Activated CD4-positive, CD25-positive, alpha-beta regulatory T cell treated with anti-CD3 and anti-CD28 coated beads, Interleukin-2, amount 50 U/mL, for 16 hours (primary cell): Measurements from ENCODE around the gene SPTBN1.

Source experiments
- DNase-seq: peaks from one replicate; pipeline ENCODE4 v3.0.0-alpha.2; 2020; ENCODE audit warnings: low read depth, low spot score

Gene SPTBN1

GRCh38 chr2:54573537-54573919, 117.4 kb downstream of the SPTBN1 start:
- DNase-seq: no peak

DNA sequence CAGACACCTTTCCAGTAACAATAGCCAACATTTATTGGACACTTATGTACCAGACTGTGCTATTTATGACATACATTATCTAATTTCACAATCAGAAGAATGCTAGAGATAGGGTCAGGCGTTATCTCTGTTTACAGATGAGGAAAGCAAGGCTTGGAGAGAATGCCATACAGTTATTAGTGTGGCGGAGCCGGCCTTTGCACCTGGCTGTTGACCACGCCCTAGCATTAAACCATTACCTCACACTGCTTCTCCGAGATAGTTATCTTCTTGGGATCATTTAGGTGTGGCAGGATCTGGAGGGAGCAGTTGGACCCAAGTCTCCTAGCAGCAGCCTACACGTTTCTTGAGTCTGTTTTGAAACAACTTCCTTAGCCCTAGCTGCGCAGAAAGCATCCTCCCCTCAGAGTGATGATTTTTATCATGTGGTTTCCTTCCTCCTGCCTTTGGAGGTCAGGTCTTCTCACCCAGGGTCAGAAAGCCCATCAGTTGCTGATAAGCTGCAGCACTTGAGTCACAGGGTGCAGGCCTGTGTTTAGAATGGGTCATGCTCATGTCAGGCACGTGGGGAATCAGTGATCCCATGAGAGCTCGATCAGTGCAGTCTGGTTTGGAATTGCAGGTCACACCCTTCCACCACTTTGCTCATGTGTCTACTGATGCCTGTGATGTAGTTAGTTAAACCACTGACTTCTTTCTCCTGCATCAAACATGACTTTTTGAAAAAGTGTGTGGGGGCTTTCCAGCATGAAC, 118.2 kb downstream of the SPTBN1 start:
- no peak for DNase-seq

DNA sequence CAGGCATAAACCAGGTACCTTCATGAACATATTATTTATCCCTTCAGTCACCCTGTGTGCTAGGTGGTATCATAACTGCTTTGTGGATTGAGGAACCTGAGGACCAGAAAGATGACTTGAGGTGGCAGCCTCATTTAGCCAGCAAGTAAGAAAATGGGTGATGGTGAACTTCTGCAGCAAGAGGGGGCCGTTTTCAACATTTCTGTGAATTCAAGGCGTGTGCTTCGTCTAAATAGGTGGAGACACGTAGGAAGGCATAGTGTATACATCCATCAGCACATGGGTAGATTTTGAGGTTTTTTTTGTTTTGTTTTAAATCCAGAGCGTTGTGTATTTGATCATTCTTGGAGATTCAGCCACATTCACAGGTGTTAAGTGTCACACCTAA, 118.7 kb downstream of the SPTBN1 start:
- DNase-seq: no peak

- DNase-seq: no peak
Observed at GRCh38 chr2:54575379-54575888, 119.3 kb downstream of the SPTBN1 start.

- DNase-seq: no peak
Observed at GRCh38 chr2:54577035-54577434, 120.9 kb downstream of the SPTBN1 start.

- DNase-seq: no peak
Observed at GRCh38 chr2:54577944-54578647, 122.0 kb downstream of the SPTBN1 start.

DNA sequence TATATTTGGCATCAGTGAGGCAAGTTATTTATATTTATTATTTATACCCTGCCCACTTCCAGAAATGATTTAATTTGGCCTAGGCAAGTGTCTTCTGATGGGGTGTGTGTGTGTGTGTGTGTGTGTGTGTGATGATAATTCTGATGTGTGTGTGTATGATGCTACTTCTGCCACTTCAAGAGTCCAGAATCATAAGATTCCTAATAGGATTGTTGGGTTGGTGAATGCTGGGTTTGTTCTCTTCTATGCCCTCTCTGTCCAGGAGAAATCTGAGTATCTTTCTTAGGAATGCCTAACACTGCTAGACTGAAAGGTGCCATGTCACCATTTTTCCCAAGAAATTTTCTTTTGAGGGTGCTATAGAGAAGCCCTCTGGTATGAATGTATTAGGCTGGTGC, 122.5 kb downstream of the SPTBN1 start:
- DNase-seq: no peak

- DNase-seq: no peak
Observed at GRCh38 chr2:54579061-54579681, 123.0 kb downstream of the SPTBN1 start.

DNA sequence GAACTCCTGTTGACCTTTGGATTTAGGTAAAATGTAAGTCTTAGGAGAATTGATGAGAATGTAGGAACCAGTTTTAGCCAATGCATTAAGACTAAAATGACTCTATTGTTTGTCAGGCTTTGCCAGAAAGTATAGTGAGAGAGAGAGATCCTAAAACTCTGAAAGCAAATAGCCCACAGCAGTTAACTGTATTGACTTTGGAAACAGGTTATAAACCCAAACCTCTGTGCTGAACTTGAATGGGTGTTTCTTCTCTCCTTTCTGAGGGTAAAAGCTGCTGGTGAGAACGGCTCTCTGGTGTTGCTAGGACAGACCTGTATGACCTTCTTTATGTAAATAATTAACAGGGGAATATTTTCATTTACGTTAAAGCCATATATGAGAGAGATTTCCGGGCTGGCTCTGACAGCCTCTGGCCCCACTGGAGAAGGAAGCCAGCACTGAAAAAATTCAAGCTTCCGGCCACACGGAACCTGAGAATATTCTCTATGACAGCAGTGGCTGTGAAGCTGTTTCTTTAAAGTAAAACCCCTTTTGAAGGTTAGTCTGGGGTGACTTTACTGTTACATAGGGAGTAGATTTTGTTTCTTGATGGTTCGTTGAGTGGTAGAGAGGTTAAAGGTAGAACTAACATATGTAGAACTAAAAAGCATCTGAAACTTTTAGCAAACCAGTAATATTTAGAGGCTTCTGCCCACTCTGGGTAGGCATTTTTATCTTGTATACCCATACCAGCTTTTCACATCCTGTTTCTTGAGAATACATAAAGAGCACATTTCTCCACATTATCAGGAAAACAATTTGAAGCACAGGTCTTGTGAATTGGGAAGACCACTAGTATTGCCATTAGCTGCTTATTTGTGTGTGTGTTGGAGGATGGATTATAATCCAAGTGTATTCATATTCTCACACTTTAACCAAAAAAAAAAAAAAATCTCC, 123.8 kb downstream of the SPTBN1 start:
- DNase-seq: no peak

DNA sequence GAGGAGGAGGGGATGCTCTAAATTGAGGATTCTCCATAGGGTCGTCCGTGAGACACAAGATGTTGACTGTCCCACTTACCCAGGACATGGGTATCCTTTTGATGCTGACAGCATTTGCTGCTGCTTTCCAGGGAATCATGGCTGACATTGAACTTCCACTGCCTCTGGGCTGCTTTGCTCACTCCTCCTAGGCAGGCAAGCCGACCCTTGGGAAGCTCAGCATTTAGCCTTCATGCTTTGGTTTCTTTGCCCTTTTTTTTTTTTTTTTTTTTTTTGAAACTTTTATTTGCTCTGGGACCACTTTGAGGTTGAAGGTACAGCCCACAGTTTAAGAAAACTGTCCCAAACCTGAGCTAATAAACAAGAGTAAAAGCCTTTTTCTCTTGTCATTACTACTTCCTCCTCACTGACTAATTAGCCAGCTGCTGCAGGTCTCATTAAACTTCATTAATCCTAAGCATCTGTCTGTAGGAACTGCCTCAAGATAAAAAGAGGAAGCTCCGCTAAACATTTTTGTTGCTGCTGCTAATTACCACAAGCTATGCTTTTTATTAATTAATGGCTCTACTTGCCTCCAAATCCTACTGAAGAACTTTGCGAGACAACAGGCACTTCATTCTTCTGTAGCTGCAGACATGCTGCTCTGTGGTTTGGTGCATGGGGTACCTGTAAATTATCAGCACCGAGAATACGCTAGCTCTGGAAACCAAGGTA, 125.4 kb downstream of the SPTBN1 start:
- DNase-seq: no peak

GRCh38 chr2:54582987-54583386, 126.9 kb downstream of the SPTBN1 start:
- no peak for DNase-seq

DNA sequence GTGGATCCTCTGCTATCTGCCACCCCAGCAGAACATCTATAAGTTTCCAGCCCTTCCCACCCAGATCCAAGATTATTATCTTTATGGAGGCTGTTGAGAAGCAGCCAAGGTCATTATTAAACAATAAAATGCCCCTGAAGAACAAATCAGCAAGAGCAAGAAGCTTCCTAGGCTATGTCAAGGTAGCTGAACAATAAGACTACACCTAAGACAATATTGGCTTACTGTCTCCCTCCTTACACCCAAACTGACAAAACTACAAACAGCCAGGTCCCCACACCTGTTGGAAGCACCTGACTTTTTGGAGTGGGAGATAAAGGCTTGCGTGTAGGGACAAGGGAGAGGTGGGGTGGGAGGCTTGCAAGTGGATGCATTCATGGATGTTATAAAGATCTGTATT, 128.5 kb downstream of the SPTBN1 start:
- no peak for DNase-seq

DNA sequence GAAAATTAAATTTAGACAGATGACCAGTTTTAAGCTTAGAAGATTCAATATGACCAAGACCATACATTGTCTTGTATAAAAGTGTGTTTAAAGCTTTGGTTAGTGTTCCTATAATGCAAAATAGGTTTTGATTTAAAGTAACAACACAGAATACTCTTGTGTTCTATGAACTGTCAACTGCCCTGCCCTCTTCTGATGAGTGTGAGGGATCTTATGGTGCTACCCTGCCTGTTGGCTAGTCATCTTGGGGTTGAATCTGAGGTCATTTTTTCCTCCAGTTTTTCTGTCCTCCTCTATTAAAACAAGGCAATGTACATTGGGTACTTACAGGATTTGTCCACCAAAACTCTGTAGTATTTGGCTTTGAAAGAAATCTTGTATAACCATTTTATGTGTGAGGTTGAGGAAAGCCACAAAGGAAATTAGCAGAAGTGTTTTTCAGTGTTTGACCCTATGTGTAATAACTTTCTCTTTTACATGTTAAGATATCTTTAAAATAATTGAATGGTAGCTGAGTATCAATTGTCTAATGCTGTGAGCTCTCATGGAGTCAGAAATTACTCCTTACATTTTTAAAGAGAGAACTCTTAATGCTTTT, 129.1 kb downstream of the SPTBN1 start:
- no peak for DNase-seq

- no peak for DNase-seq
Observed at GRCh38 chr2:54586062-54586461, 129.9 kb downstream of the SPTBN1 start.

GRCh38 chr2:54586494-54586893, 130.4 kb downstream of the SPTBN1 start:
- DNase-seq: no peak

GRCh38 chr2:54587171-54588016, 131.3 kb downstream of the SPTBN1 start:
- no peak for DNase-seq

GRCh38 chr2:54588244-54588899, 132.2 kb downstream of the SPTBN1 start:
- DNase-seq: no peak

- DNase-seq: no peak
Observed at GRCh38 chr2:54589038-54589339, 132.9 kb downstream of the SPTBN1 start.
